ENCODE results near the gene TRPM4.

DNA sequence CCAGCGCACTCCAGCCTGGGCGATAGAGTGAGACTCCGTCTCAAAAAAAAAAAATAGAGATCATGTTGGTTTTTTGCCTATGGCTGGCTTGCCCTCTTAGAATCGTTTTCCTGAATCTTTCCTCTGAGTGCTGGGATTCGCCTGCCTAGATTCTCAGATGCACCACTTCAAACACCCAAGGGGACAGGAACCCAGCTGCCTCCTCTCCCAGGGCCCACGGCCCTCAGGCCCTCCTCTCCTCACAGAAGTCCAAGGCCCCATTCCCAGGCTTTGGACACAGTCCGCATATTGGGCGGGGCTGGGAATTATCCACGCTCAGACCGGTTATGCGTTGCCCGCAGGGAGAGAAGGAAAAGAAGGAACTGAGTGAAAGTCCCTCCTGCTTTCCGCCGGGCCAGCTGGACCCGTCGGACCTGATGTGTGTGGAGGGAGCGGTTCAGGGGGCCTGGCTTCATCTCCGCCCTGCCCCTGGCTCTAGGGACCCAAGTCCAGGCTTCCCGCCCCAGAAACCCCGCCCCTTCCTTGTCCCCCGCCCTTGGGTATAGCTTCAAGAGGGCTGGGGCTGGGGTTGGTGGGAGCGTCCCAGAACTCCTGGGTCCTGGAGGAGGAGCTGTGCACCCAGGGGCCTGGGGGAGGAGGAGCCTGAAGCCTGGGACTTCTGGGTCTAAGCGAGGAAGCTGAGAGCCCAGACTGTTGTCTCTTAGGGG lies 32.4 kb upstream of the TRPM4 start:
- TF ChIP-seq FOXM1 (IDR thresholded peaks at IDR 0.05; ENCODE audit: borderline replicate concordance) (no peak), FOXK2 (IDR thresholded peaks at IDR 0.05) (no peak), CTBP1 (IDR thresholded peaks at IDR 0.05; ENCODE audit: borderline replicate concordance) (no peak), BHLHE40 (IDR thresholded peaks at IDR 0.05; ENCODE audit: borderline replicate concordance) (no peak), SP1 (IDR thresholded peaks at IDR 0.05) (no peak), FOXA1 (IDR thresholded peaks at IDR 0.05) (no peak), SUZ12 (IDR thresholded peaks at IDR 0.05) (no peak), ZNF384 (IDR thresholded peaks at IDR 0.05) (no peak), LEF1 (IDR thresholded peaks at IDR 0.05; ENCODE audit: borderline replicate concordance) (no peak), PKNOX1 (IDR thresholded peaks at IDR 0.05) (no peak), HDGF (IDR thresholded peaks at IDR 0.05; ENCODE audit: borderline replicate concordance) (no peak)

Data from HEK293T (cell line).